MCF 10A (cell line): Measurements from ENCODE around the gene PPFIA2. TPM values are rescaled to one million over a fixed set of nuclear protein-coding genes. Genes with fewer than 3 reads are reported as not detected.

ENCODE experiments used
- BruUV-seq: library from RNA; stranded (reverse); fragments of 400-500 nt; replicated peaks from 2 replicates; lab custom pipeline; 2021; lab: Mats Ljungman, UMichigan
- CTCF ChIA-PET: fragments of 300-600 bp; sonication (Branson Sonifier 250); formaldehyde crosslinking; extraction: SDS; loops from one replicate; lab custom pipeline; 2021; ENCODE audit warnings: antibody characterized with exemption, inconsistent platforms; lab: Yijun Ruan, JAX
- POLR2A ChIA-PET: fragments of 300-600, 350-650 bp; sonication (Branson Sonifier 250); formaldehyde crosslinking; extraction: SDS; loops from one replicate; lab custom pipeline; 2020; ENCODE audit warnings: antibody characterized with exemption, inconsistent platforms; lab: Yijun Ruan, JAX
- DNase-seq: peaks from one replicate; pipeline ENCODE4 v3.0.0-alpha.2; 2018; ENCODE audit not compliant: unreplicated experiment
- H3K27ac Mint-ChIP-seq: one replicate; pipeline ENCODE4 v1.8.0; 2022; ENCODE audit warnings: mild to moderate bottlenecking, low read depth, mixed read lengths; ENCODE audit not compliant: unreplicated experiment
- H3K27me3 Mint-ChIP-seq: one replicate; pipeline ENCODE4 v1.8.0; 2022; ENCODE audit warnings: mixed read lengths; ENCODE audit not compliant: insufficient read depth, unreplicated experiment
- H3K36me3 Mint-ChIP-seq: one replicate; pipeline ENCODE4 v1.8.0; 2022; ENCODE audit warnings: mild to moderate bottlenecking, moderate library complexity, mixed read lengths; ENCODE audit not compliant: insufficient read depth, unreplicated experiment
- H3K4me1 Mint-ChIP-seq: one replicate; pipeline ENCODE4 v1.8.0; 2022; ENCODE audit warnings: mixed read lengths; ENCODE audit not compliant: insufficient read depth, unreplicated experiment
- H3K4me3 Mint-ChIP-seq: one replicate; pipeline ENCODE4 v1.8.0; 2022; ENCODE audit warnings: mild to moderate bottlenecking, moderate library complexity, mixed read lengths; ENCODE audit not compliant: unreplicated experiment
- H3K9me3 Mint-ChIP-seq: one replicate; pipeline ENCODE4 v1.8.0; 2022; ENCODE audit warnings: mixed read lengths; ENCODE audit not compliant: unreplicated experiment
- CTCF ChIP-seq: fragments of 200-600 bp; IDR thresholded peaks from one replicate; pipeline ENCODE4 v1.8.0; 2022; ENCODE audit warnings: antibody characterized with exemption, mild to moderate bottlenecking; ENCODE audit not compliant: unreplicated experiment
- intact Hi-C: fragments of 100-400 bp; cut with micrococcal nuclease; formaldehyde crosslinking; loops from 2 replicates; pipeline ENCODE4 v1.14.1; 2022
- total RNA-seq: library from RNA; stranded (reverse); gene quantifications from 2 replicates; pipeline ENCODE4 v1.2.3, GENCODE V29; 2022

PPFIA2 gene
- total RNA-seq, 1 experiment from 2014 or later = 2.2 TPM

DNA sequence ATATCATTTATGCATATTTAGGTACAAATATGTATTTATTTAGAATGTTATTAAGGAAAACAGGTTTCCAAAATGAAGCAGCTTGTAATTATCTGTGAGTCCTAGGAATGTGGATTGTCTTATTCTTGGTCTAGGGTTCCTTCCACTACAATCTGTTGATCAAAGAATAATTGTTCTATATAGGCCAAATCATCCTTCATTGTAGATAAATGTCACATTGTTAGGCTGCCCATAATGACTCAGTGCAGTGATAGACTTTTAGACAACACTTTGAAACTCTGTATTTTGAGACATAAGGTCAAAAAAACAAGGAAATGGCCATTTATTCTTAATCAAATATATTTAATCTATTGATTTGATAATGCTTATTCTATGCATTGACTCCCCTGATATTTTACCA is 398.2 kb downstream of the PPFIA2 start:
- DNase-seq = no peak
- H3K27me3 Mint-ChIP-seq = peaks cover 20% of the 10 kb centered on the region
- intact Hi-C loops = no loop called here
- H3K36me3 Mint-ChIP-seq = no peaks in the 10 kb centered on the region
- H3K9me3 Mint-ChIP-seq = no peaks in the 10 kb centered on the region
- H3K4me1 Mint-ChIP-seq = no peaks in the 10 kb centered on the region
- BruUV-seq = no TSS peak
- ChIA-PET CTCF (no interaction called here), POLR2A (no interaction called here)
- H3K27ac Mint-ChIP-seq = no peak overlapping the region
- TF ChIP-seq CTCF = no peak
- no peak overlapping the region for H3K4me3 Mint-ChIP-seq

GRCh38 chr12:81359736-81360135 is 399.4 kb downstream of the PPFIA2 start:
- no peaks in the 10 kb centered on the region for H3K4me1 Mint-ChIP-seq
- no peak for TF ChIP-seq CTCF
- H3K27ac Mint-ChIP-seq = no peak overlapping the region
- no TSS peak for BruUV-seq
- H3K4me3 Mint-ChIP-seq = no peak overlapping the region
- H3K27me3 Mint-ChIP-seq = peaks cover 20% of the 10 kb centered on the region
- H3K9me3 Mint-ChIP-seq = no peaks in the 10 kb centered on the region
- no peaks in the 10 kb centered on the region for H3K36me3 Mint-ChIP-seq
- POLR2A ChIA-PET = no interaction called here
- CTCF ChIA-PET = interaction anchor here (0.6 kb wide), 1 partner anchor 13 kb away, joined by 3 read pairs; no protein-coding TSS in a partner anchor
- intact Hi-C loops = no loop called here
- no peak for DNase-seq

- no TSS peak for BruUV-seq
- H3K4me3 Mint-ChIP-seq = no peak overlapping the region
- TF ChIP-seq CTCF = no peak
- no peaks in the 10 kb centered on the region for H3K36me3 Mint-ChIP-seq
- H3K27me3 Mint-ChIP-seq = peaks cover 17% of the 10 kb centered on the region
- intact Hi-C loops = no loop called here
- H3K27ac Mint-ChIP-seq = no peak overlapping the region
- ChIA-PET CTCF (no interaction called here), POLR2A (no interaction called here)
- peaks cover 5% of the 10 kb centered on the region for H3K4me1 Mint-ChIP-seq
- no peak for DNase-seq
- H3K9me3 Mint-ChIP-seq = no peaks in the 10 kb centered on the region
Observed at GRCh38 chr12:81354327-81354932, 404.7 kb downstream of the PPFIA2 start.

DNA sequence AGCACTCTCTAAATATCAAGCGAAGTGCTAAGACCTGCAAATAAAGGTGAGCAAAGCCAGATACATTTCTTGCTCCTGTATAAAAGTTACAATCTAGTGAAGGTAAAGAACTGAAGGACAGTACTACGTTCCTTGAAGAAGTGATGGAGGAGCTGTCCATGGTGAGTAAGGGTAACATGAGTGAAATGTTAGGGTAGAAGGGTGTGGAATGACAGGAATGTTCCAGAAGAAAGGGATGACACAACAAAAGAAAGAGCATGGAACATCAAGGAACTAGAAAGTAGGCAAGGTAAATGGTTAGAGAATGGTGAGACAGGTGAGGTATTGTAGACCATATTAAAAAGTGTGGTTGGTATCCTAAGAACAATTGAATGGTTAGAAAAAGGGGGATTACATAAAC is 408.8 kb downstream of the PPFIA2 start:
- Mint-ChIP-seq H3K36me3 (no peaks in the 10 kb centered on the region), H3K27ac (no peak overlapping the region), H3K9me3 (no peaks in the 10 kb centered on the region), H3K4me1 (peaks cover 5% of the 10 kb centered on the region), H3K4me3 (no peak overlapping the region), H3K27me3 (peaks cover 12% of the 10 kb centered on the region)
- DNase-seq = no peak
- ChIA-PET POLR2A (no interaction called here), CTCF (no interaction called here)
- no peak for TF ChIP-seq CTCF
- BruUV-seq = no TSS peak
- intact Hi-C loops = no loop called here
